Medulla oblongata (tissue), 1 donor: ENCODE measurements around the gene STUM.
A peak's percentile ranks its signal among the peaks of the same experiment; 100 is the strongest.

ENCODE experiments used
- DNase-seq: peaks from one replicate; pipeline ENCODE4 v3.0.0-alpha.2; 2015; ENCODE audit errors: extremely low spot score

The STUM gene

GRCh38 chr1:226560243-226560642 lies 11.7 kb downstream of the STUM start:
- no peak for DNase-seq

GRCh38 chr1:226562989-226563388 lies 14.4 kb downstream of the STUM start:
- DNase-seq: no peak

GRCh38 chr1:226563666-226564065 lies 15.1 kb downstream of the STUM start:
- DNase-seq: no peak

GRCh38 chr1:226565476-226565875 lies 16.9 kb downstream of the STUM start:
- no peak for DNase-seq

- no peak for DNase-seq
Observed at GRCh38 chr1:226566234-226566633, 17.7 kb downstream of the STUM start.

- no peak for DNase-seq
Observed at GRCh38 chr1:226566760-226567159, 18.2 kb downstream of the STUM start.

GRCh38 chr1:226568077-226568831 lies 19.7 kb downstream of the STUM start:
- DNase-seq: no peak

GRCh38 chr1:226568975-226569741 lies 20.6 kb downstream of the STUM start:
- no peak for DNase-seq

GRCh38 chr1:226569879-226570547 lies 21.4 kb downstream of the STUM start:
- no peak for DNase-seq

GRCh38 chr1:226571893-226572292 lies 23.3 kb downstream of the STUM start:
- DNase-seq: no peak

- no peak for DNase-seq
Observed at GRCh38 chr1:226572325-226572726, 23.8 kb downstream of the STUM start.

GRCh38 chr1:226574044-226574443 lies 25.5 kb downstream of the STUM start:
- DNase-seq: no peak

- DNase-seq: no peak
Observed at GRCh38 chr1:226574591-226575435, 26.2 kb downstream of the STUM start.

GRCh38 chr1:226575436-226575720 lies 26.8 kb downstream of the STUM start:
- no peak for DNase-seq

- no peak for DNase-seq
Observed at GRCh38 chr1:226575739-226576378, 27.3 kb downstream of the STUM start.

- DNase-seq: peak; percentile 12
Observed at GRCh38 chr1:226576601-226577000, 28.0 kb downstream of the STUM start.

GRCh38 chr1:226577401-226578180 lies 29.0 kb downstream of the STUM start:
- no peak for DNase-seq

- no peak for DNase-seq
Observed at GRCh38 chr1:226578946-226579578, 30.5 kb downstream of the STUM start.

- DNase-seq: no peak
Observed at GRCh38 chr1:226579781-226580323, 31.3 kb downstream of the STUM start.
